Testis (tissue), 2 donors: ENCODE measurements around the gene VEGFA.

Experiments used
- POLR2A ChIP-seq: fragments of 450-650 bp; IDR thresholded peaks from one replicate; pipeline ENCODE4 v1.6.1; 2017; ENCODE audit warnings: antibody characterized with exemption, mild to moderate bottlenecking, moderate library complexity
- TF ChIP-seq, protein P1 (sequence below), 3 experiments: fragments of 450-650 bp in 2 of 3; fragments of 200-600 bp in 1 of 3; sonication (generic) in 1 of 3; IDR thresholded peaks; one replicate each; pipeline ENCODE4 v1.5.1; 2016 to 2019; ENCODE audit warnings: antibody characterized with exemption in 3 of 3, mild to moderate bottlenecking in 2 of 3, moderate library complexity in 1 of 3

DNA sequence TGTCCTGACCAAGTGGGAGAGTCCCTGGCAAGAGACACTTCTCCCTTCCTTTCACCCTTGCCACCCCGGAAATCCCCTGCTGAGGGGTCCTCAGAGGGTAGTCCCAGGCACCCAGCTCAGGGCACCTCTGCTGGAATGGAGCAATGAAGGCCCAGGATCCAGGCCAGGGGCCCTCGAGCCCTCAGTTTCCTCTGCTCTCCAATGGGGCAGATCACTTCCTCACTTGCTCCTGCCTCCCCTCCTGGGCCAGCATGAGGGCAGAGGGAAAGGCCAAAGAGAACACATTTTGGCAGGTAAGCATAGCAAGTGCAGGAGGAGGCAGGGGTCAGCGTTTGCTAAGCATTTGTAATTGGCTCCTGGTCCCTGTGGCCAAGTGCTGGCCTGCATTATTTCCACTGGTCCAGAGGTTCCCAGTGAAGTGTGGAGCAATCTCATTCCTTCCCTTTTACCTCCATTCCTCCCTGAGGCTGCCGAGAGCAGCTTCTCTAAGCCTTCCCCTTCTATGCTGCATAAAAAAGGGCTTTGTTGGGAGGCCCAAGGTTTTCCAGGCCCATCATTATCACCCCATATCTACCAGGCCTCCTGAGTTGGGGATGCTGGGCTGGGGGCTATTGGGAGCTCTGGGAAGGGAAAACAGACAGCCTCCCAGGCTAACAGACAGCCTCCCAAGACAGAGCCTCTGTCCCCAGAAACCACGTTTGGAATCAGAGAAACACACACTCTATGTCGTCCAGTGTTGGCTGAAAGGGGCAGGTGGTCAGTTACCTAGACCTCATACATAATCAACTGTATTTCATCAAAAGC, 28.8 kb upstream of the VEGFA start:
- TF ChIP-seq, protein P1, sequence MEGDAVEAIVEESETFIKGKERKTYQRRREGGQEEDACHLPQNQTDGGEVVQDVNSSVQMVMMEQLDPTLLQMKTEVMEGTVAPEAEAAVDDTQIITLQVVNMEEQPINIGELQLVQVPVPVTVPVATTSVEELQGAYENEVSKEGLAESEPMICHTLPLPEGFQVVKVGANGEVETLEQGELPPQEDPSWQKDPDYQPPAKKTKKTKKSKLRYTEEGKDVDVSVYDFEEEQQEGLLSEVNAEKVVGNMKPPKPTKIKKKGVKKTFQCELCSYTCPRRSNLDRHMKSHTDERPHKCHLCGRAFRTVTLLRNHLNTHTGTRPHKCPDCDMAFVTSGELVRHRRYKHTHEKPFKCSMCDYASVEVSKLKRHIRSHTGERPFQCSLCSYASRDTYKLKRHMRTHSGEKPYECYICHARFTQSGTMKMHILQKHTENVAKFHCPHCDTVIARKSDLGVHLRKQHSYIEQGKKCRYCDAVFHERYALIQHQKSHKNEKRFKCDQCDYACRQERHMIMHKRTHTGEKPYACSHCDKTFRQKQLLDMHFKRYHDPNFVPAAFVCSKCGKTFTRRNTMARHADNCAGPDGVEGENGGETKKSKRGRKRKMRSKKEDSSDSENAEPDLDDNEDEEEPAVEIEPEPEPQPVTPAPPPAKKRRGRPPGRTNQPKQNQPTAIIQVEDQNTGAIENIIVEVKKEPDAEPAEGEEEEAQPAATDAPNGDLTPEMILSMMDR (IDR thresholded peaks at IDR 0.05): no peak
- no peak for TF ChIP-seq POLR2A
